DOHH2 (cell line): ENCODE data around the gene RPRD1B.

ENCODE experiments used
- CTCF ChIP-seq: fragments of 200-600 bp; sonication (generic); IDR thresholded peaks from one replicate; pipeline ENCODE4 v1.5.1; 2014; ENCODE audit warnings: antibody characterized with exemption, mild to moderate bottlenecking, low read depth, low read length; ENCODE audit not compliant: poor library complexity, severe bottlenecking
- EZH2phosphoT487 ChIP-seq: fragments of 200-600 bp; sonication (generic); IDR thresholded peaks from 2 replicates; pipeline ENCODE4 v1.6.1; 2017; ENCODE audit warnings: borderline replicate concordance, mild to moderate bottlenecking, antibody characterized with exemption, low read length, moderate library complexity, mixed read lengths

GRCh38 chr20:38134427-38135270 lies 101.1 kb downstream of the RPRD1B start:
- TF ChIP-seq CTCF, result no peak
- no peak for TF ChIP-seq EZH2phosphoT487
